Colonic mucosa (tissue), 4 donors: ENCODE data around the gene LMAN1. TPM values are rescaled to one million over a fixed set of nuclear protein-coding genes. Genes with fewer than 3 reads are reported as not detected.

Experiments
- DNase-seq: peaks from one replicate; pipeline ENCODE4 v3.0.0-alpha.2; 2020
- H3K27ac ChIP-seq: fragments of 200-600 bp; one replicate; pipeline ENCODE4 v1.8.0; 2021
- H3K27me3 ChIP-seq: fragments of 200-600 bp; one replicate; pipeline ENCODE4 v1.8.0; 2021
- H3K36me3 ChIP-seq: fragments of 200-600 bp; one replicate; pipeline ENCODE4 v1.8.0; 2021
- H3K4me1 ChIP-seq: fragments of 200-600 bp; one replicate; pipeline ENCODE4 v1.8.0; 2021; ENCODE audit warnings: mild to moderate bottlenecking
- H3K4me3 ChIP-seq: fragments of 200-600 bp; one replicate; pipeline ENCODE4 v1.8.0; 2021
- H3K9ac ChIP-seq, 2 donors: one replicate each; pipeline ENCODE4 v1.7.0; 2013; ENCODE audit warnings: control low read depth in 2 of 2, low read depth in 2 of 2, low read length in 2 of 2
- H3K9me3 ChIP-seq: fragments of 200-600 bp; one replicate; pipeline ENCODE4 v1.8.0; 2021
- CTCF ChIP-seq: fragments of 200-600 bp; IDR thresholded peaks from one replicate; pipeline ENCODE4 v1.8.0; 2022; ENCODE audit warnings: antibody characterized with exemption, mild to moderate bottlenecking
- intact Hi-C: fragments of 100-400 bp; cut with DNase I; formaldehyde crosslinking; loops from one replicate; pipeline ENCODE4 v1.14.1; 2022
- total RNA-seq, 2 donors: library from RNA; stranded (reverse); fragmentation: NEBNext Ultra II Directional in 1 of 2; extraction: Animal tissue kit (Norgen Biotek cat#: 25700) in 1 of 2; gene quantifications; one replicate each; pipeline ENCODE4 v1.2.1, GENCODE V29; 2021
- donor health status: healthy.
- donor health status: DM: no; HTN: no; CAD: no.
- donor health status: DM: no; HTN: no; CAD: no.

The LMAN1 gene
- total RNA-seq, 2 donors from 2014 or later: 60.2 to 67.6 TPM

DNA sequence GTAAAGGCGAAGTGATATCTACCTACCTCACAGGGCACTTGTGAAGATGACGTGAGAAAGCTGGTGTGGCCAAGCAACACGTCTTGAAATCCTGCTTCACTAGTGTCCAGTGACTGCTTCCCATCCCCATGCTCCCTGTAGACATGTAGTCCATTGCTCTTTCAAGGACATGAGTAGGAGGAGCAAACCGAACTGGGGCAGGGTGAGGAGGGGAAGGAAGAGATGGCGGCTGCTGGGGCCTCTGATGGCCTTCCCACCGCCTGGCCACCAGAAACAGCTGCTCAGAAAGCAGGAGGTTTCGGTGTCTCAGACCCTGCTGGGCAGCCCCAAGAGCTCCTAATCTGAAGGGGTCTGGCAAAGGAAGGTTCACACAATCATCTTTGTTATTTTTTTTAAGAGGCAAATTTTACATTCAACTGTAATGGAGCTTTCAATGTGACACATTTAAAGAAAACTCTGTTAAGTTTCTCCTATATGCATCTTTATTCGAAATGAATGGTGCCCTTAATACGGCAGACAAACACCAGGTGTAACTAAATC, 55.3 kb downstream of the LMAN1 start:
- H3K27me3 ChIP-seq: peaks cover 2% of the 10 kb centered on the region
- no peak for TF ChIP-seq CTCF
- no peak for DNase-seq
- no peaks in the 10 kb centered on the region for H3K36me3 ChIP-seq
- H3K4me1 ChIP-seq: no peaks in the 10 kb centered on the region
- intact Hi-C loops: no loop called here
- H3K9me3 ChIP-seq: no peaks in the 10 kb centered on the region
- H3K4me3 ChIP-seq: no peak overlapping the region
- no peak overlapping the region for H3K27ac ChIP-seq
- H3K9ac ChIP-seq: no peak overlapping the region

DNA sequence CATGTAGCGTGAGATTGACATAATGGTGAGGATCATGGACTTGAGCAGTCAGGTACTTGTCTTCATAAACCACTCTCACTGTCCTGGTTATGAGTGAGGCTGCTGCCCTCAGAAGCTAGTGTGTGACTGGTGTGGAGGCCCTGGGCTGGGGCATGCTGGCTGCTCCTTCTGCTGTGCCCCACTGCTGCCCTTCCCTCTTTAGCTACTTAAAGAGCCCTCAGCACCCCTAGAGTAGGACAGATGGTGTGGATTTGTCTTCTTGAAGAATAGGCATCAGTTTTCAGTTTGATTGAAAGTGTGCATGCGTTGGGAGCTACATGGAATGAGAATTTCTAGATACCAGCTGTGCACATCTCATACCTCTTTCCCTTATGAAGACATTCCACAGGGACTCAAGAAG, 56.1 kb downstream of the LMAN1 start:
- no peak for TF ChIP-seq CTCF
- Histone ChIP-seq H3K9me3 (no peaks in the 10 kb centered on the region), H3K36me3 (no peaks in the 10 kb centered on the region), H3K4me1 (no peaks in the 10 kb centered on the region), H3K27ac (no peak overlapping the region), H3K4me3 (no peak overlapping the region), H3K27me3 (no peaks in the 10 kb centered on the region), H3K9ac (no peak overlapping the region)
- no peak for DNase-seq
- intact Hi-C loops: no loop called here

GRCh38 chr18:59301929-59302328, 57.1 kb downstream of the LMAN1 start:
- Histone ChIP-seq H3K27me3 (no peaks in the 10 kb centered on the region), H3K9me3 (no peaks in the 10 kb centered on the region), H3K9ac (no peak overlapping the region), H3K4me3 (no peak overlapping the region), H3K4me1 (no peaks in the 10 kb centered on the region), H3K27ac (no peak overlapping the region), H3K36me3 (no peaks in the 10 kb centered on the region)
- no peak for DNase-seq
- no peak for TF ChIP-seq CTCF
- intact Hi-C loops: no loop called here

DNA sequence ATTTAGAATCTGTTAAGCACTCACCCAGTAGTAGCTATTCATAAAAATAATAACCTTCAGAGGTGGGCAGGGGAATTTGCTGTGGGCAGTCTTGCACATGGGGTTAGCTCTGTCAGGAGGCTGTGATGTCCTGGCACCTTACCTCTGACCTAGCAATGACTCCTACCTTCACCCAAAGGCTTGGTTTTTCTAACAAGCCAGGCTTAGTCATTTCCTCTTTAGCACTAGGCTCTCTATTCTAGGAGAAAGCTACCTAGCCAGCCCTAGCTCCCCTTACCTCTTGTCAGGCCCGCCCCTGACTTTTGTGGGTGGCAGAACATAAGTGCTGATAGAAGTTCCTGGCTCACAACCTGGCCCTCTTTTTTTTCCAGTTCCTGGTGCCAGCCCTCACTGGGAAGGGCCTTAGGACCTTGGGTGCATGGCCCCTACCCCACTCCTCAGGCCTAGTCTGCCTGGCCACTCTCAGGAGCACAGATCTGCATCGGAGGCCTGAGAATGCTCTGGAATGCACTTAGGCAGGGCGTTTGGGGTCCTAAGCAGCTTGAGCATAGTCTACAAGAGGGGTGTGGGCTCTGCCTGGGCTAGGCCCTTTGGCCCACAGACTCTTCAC, 58.3 kb downstream of the LMAN1 start:
- H3K9me3 ChIP-seq: no peaks in the 10 kb centered on the region
- H3K4me1 ChIP-seq: no peaks in the 10 kb centered on the region
- H3K9ac ChIP-seq: no peak overlapping the region
- H3K4me3 ChIP-seq: no peak overlapping the region
- TF ChIP-seq CTCF: no peak
- no peak for DNase-seq
- no peak overlapping the region for H3K27ac ChIP-seq
- no peaks in the 10 kb centered on the region for H3K36me3 ChIP-seq
- intact Hi-C loops: no loop called here
- H3K27me3 ChIP-seq: no peaks in the 10 kb centered on the region

DNA sequence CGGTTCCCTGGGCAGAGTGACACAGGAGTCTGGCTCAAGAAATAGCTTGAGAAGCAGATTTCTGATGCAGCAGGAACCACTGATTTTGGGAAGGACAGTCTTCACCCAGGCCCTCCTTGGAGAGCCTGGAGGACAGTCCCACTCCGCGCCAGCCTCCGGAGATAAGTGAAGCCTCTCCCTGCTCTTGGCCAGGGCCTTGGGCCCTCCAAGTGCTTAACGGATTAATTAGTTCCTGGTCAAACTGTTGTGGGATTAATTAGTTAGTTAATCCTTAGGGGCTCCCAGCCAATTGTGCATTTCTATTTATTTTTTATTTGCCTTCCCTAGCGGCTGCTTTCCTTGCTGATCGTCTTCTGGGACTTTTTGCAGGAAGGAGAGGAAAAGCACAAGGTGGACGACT, 60.2 kb downstream of the LMAN1 start:
- intact Hi-C loops: no loop called here
- DNase-seq: no peak
- no peak overlapping the region for H3K27ac ChIP-seq

More for the DNA sequence above, 60.2 kb downstream of the LMAN1 start:
- TF ChIP-seq CTCF: no peak
- Histone ChIP-seq H3K9ac (no peak overlapping the region), H3K4me3 (no peak overlapping the region), H3K36me3 (no peaks in the 10 kb centered on the region), H3K27me3 (no peaks in the 10 kb centered on the region), H3K4me1 (no peaks in the 10 kb centered on the region), H3K9me3 (no peaks in the 10 kb centered on the region)
